Right atrium auricular region (tissue), 2 donors: ENCODE data around the gene MAD1L1. TPM values are rescaled to one million over a fixed set of nuclear protein-coding genes. Genes with fewer than 3 reads are reported as not detected.

Source experiments
- DNase-seq: peaks from one replicate; pipeline ENCODE4 v3.0.0-alpha.2; 2019; ENCODE audit warnings: low spot score
- H3K27ac ChIP-seq, 2 donors: fragments of 200-600 bp; sonication (generic); 1 replicate in 1 of 2; 2 replicates in 1 of 2; pipeline ENCODE4 v1.5.1; 2016 to 2019
- H3K27me3 ChIP-seq, 2 donors: fragments of 200-600 bp; sonication (generic); one replicate each; pipeline versions ENCODE4 v1.5.1 to v1.6.0; 2017 to 2019
- H3K36me3 ChIP-seq: fragments of 200-600 bp; sonication (generic); one replicate; pipeline ENCODE4 v1.5.1; 2016
- H3K4me1 ChIP-seq, 2 donors: fragments of 200-600 bp; sonication (generic); one replicate each; pipeline versions ENCODE4 v1.5.1 to v1.6.0; 2017 to 2019
- H3K4me3 ChIP-seq, 2 donors: fragments of 200-600 bp; sonication (generic); 1 replicate in 1 of 2; 2 replicates in 1 of 2; pipeline ENCODE4 v1.5.1; 2017 to 2019; ENCODE audit warnings: mild to moderate bottlenecking in 1 of 2, moderate library complexity in 1 of 2
- H3K9me3 ChIP-seq, 2 donors: fragments of 200-600 bp; sonication (generic); one replicate each; pipeline ENCODE4 v1.5.1; 2019
- total RNA-seq, 2 donors: library from RNA; depleted of rRNA; stranded (reverse); fragments of >200 nt; gene quantifications; one replicate each; pipeline ENCODE4 v1.1.0, GENCODE V29; 2016
- TF ChIP-seq, protein P1 (sequence below), 2 donors: fragments of 200-600 bp; sonication (generic); IDR thresholded peaks; one replicate each; pipeline ENCODE4 v1.5.1; 2019; ENCODE audit warnings: antibody characterized with exemption in 2 of 2

The MAD1L1 gene
- total RNA-seq, 2 donors from 2014 or later: 13.3 to 31.9 TPM

DNA sequence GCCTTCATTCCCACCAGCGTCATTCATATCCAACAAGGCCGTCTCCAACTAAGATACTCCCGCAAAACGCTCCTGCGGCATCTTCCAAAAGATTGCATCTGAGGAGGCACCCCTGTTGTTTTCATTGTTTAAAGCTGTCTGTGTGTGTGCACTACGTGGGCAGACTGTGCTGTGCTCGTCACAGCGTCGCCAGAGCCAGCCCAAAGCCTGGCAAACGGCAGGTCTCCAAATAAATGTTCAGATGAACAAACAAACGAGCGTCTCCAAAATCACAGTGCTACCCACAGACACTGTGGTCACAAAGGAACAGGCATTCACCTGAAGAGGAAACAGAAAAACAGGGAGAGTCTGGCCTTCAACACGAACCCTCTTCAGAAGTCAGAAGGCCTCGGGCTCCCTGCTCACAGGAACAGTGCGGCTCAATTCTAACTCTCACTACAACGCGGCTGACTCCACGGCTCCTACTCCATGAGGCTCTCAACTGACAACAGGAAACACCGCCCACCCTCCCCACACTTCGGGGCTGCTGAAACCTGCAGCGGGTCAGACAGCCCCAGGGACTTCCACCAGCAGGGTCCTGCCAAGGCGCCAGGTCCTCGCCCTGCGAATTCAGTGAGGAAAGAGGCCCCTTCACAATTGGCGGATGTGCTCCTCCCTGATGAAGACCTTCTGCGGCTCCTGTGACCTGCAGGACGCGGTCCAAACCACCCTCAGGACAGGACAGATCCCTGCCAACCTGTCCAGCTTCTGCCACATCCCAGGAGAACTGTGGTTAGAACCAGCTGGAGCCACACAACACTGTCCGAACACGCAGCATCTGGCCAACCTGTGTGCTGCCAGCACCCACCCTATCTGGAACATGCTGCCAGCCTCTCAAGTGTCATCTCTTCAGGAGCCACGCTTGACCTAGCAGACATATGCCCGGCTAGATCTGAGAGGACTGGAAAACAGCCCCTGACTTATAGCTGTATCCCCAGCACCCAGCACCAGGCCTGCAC is 36.1 kb downstream of the MAD1L1 start:
- no peaks in the 10 kb centered on the region for H3K27me3 ChIP-seq
- DNase-seq: no peak
- H3K4me3 ChIP-seq: no peak overlapping the region
- peaks cover 14% of the 10 kb centered on the region for H3K36me3 ChIP-seq
- TF ChIP-seq, protein P1, sequence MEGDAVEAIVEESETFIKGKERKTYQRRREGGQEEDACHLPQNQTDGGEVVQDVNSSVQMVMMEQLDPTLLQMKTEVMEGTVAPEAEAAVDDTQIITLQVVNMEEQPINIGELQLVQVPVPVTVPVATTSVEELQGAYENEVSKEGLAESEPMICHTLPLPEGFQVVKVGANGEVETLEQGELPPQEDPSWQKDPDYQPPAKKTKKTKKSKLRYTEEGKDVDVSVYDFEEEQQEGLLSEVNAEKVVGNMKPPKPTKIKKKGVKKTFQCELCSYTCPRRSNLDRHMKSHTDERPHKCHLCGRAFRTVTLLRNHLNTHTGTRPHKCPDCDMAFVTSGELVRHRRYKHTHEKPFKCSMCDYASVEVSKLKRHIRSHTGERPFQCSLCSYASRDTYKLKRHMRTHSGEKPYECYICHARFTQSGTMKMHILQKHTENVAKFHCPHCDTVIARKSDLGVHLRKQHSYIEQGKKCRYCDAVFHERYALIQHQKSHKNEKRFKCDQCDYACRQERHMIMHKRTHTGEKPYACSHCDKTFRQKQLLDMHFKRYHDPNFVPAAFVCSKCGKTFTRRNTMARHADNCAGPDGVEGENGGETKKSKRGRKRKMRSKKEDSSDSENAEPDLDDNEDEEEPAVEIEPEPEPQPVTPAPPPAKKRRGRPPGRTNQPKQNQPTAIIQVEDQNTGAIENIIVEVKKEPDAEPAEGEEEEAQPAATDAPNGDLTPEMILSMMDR (IDR thresholded peaks at IDR 0.05): no peak
- H3K9me3 ChIP-seq: no peaks in the 10 kb centered on the region
- peaks cover 0 to 21% of the 10 kb centered on the region in 2 donors for H3K4me1 ChIP-seq
- peak overlapping the region; percentile 16 to 46 for H3K27ac ChIP-seq

DNA sequence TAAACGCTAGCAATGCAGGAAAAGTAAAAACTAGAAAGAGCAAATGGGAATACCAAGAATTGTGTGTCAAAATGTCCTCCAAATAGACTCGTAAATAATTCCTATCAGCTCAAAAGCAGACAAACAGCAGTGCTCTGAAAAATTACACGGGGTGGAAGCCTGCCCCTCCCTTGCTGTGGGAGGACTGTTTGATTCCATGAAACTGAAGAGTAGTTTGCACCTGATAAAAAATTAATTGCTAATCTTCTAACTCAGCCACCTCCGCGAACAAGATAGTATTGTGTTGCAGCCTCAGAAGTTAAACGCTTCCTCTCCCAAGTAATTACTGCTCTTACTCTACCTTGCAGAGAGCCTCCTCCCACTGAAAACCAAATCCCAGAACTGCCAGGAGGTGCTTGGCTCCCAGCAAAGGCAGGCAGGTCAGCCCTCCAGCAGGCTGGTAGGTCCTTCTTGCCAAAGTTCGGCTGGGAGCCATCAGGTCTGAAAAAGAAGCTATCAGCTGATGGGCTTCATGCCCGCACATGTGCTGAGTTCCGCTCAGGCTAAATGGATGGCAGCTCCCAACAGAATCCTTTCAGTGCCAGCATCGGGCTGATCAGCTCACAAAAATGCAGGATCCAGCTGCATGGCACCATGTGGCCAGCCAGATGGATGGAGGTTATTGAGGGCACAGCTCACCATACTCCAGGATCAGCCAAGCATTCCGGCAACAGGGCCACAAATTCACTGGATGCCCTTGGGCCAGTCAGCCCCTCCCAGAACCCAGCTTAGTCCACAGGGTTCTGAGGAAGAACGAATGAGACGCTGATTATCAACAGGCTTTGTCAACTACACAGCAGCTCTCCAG is 37.1 kb downstream of the MAD1L1 start:
- TF ChIP-seq, protein P1 (IDR thresholded peaks at IDR 0.05): no peak
- no peaks in the 10 kb centered on the region for H3K27me3 ChIP-seq
- H3K4me1 ChIP-seq: peaks cover 0 to 21% of the 10 kb centered on the region in 2 donors
- DNase-seq: no peak
- H3K4me3 ChIP-seq: no peak overlapping the region
- H3K9me3 ChIP-seq: no peaks in the 10 kb centered on the region
- peaks cover 14% of the 10 kb centered on the region for H3K36me3 ChIP-seq
- H3K27ac ChIP-seq: peak overlapping the region; percentile 5 to 46

DNA sequence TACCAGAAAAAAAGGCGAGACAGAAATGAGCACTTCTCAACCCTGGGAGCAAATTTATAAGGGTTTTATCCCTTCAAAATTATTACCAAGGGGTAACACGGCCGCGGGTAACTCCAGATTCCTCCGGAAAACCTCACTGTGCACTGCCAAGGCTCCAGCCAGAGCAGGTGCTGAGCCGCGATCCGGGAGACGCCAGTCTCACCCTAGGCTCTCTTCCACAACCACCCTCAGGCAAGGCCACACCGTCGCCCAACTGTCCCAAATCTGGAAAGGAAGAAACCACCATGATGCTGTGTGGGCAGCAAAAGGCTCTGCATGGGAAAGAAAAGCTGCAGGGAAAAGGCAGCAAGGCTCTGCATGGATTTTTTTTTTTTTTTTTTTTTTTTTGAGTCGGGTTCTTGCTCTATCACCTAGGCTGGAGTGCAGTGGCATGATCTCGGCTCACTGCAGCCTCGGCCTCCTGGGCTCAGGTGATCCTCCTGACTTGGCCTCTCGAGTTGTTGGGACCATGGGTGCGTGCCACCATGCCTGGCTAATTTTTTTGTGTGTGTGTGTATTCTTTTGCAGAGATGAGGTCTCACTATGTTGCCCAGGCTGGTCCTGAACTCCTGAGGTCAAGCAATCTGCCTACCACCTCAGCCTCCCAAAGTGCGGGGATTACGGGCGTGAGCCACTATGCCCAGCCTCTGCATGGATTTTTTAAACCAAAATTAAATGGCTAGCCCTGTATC is 39.0 kb downstream of the MAD1L1 start:
- H3K36me3 ChIP-seq: no peaks in the 10 kb centered on the region
- H3K9me3 ChIP-seq: no peaks in the 10 kb centered on the region
- H3K27ac ChIP-seq: no peak overlapping the region
- H3K27me3 ChIP-seq: no peaks in the 10 kb centered on the region
- H3K4me1 ChIP-seq: peaks cover 0 to 21% of the 10 kb centered on the region in 2 donors
- H3K4me3 ChIP-seq: no peak overlapping the region
- no peak for DNase-seq
- TF ChIP-seq, protein P1 (IDR thresholded peaks at IDR 0.05): no peak

DNA sequence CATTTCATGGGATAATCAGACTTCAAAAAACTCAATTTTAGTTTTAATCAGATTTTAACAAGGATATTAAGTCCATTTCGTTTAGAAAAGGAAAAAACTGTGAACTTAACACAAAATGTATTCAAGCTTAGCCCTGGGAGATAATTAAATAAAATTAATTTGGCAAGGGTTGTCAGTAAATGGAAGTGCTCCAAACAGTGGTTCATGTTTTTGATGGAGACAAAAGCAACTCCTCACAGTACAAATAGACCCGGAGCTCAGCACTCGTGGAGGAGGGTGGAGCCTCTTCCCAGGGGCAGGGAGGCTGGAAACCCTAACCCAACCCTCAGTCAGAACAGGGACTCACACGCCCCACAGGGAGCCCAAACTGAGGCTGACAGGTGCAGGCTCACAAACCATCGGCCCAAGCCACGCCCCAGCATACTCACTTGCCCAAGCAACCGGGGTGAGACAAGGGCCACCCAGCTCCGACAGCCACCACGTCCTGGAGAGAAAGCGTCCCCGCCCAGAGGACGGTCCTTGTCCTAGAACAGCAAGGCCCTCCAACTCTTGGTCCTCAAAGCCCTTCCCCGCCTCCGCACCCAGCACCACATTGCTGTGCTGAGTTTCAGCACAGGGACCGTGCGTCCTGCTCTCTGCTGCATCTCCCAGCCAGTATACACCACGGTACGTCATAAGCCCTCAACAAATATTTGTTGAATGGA is 39.8 kb downstream of the MAD1L1 start:
- peaks cover 0 to 21% of the 10 kb centered on the region in 2 donors for H3K4me1 ChIP-seq
- DNase-seq: no peak

More for the DNA sequence above, 39.8 kb downstream of the MAD1L1 start:
- H3K4me3 ChIP-seq: no peak overlapping the region
- no peak overlapping the region for H3K27ac ChIP-seq
- TF ChIP-seq, protein P1 (IDR thresholded peaks at IDR 0.05): no peak
- H3K36me3 ChIP-seq: no peaks in the 10 kb centered on the region
- no peaks in the 10 kb centered on the region for H3K27me3 ChIP-seq
- H3K9me3 ChIP-seq: no peaks in the 10 kb centered on the region
